Measurements from ENCODE around the gene FAM167B.
"Not testable (repeated sequence)": the region's sequence is repeated elsewhere in the genome, so short reads cannot be mapped to it uniquely, and the experiment has no call there.

The FAM167B gene

GRCh38 chr1:32265846-32266245, 18.8 kb downstream of the FAM167B start:
- no peak for DNase-seq

DNA sequence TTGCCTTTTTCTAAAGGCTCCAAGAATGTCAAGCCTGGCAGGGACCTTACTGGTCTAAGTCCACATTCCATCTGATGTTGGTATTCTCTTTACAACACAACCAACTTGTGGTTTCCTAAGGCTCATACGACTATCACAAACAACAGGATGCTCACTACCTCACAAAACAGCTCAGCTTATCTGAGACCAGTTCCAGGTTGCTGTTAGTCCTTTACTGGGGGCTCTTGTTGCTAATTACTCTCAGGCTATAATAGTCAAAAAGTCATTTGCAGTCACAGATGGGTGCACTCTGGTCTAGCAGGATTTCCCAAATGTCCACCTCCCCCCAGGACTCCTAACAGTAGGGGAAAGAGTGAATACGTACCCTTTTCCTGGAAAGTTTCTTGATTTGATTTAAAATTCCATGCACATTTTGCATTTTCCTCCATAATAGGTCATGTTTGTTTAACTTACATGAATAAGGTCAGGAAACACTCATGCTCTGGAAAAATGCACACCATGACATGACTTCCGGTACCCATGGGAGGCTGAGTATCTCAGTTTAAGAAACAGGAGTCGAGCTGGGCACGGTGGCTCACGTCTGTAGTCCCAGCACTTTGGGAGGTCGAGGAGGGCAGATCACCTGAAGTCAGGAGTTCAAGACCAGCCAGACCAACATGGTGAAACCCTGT, 20.0 kb downstream of the FAM167B start:
- DNase-seq: no peak

DNA sequence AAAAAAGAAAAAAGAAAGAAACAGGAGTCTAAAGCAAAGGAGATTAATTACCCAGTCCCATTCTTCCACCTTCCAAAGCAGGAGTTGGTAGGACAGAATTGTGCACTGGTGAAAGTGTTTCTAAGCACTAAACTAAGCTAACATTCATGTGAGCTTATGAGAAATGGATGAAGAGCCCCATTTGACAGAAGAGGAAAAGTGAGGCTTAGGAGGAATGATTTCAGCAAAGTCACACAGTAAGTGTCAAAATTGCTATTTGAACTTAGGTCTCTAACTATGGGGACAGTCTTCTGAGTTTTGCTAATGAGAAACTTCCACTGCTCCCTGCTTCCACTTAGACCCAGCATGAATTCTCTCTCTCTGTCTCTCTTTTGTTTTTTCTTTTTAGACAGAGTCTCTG, 22.7 kb downstream of the FAM167B start:
- DNase-seq: no peak

DNA sequence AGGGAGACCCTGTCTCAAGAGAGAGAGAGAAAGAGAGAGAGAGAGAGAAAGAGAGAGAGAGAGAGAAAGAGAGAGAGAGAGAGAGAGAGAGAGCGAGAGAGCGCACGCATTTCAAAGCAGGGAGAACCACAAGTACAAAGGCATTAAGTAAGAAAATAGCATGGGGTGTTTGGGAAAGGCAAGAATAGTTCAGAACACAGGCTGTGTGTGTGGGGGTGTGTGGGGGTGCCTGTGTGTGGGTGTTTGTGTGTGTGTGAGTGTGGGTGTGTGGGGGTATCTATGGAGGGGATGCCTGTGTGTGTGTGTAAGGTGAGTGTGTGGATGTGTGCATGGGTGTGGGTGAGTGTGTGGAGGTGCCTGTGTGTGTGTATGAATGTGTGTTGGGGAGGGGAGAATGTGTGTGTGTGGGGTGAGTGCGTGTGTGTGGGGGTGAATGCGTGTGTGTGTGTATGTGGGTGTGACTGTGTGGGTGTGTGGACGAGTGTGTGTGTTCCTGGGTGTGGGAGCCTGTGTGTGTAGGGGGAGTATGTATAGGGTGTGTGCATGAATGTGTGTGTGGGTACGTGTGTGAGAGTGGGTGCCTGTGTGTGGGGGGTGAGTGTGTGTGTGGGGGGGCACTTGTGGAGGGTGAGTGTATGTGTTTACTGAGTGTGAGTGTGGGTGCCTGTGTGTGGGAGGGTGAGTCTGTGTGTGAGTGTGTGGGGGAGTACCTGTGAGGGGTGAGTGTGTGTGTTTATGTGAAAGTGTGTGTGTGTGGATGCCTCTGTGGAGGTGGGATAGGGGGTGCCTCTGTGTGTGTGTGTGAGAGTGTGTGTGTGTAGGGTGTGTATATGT, 25.8 kb downstream of the FAM167B start:
- DNase-seq: no peak

DNA sequence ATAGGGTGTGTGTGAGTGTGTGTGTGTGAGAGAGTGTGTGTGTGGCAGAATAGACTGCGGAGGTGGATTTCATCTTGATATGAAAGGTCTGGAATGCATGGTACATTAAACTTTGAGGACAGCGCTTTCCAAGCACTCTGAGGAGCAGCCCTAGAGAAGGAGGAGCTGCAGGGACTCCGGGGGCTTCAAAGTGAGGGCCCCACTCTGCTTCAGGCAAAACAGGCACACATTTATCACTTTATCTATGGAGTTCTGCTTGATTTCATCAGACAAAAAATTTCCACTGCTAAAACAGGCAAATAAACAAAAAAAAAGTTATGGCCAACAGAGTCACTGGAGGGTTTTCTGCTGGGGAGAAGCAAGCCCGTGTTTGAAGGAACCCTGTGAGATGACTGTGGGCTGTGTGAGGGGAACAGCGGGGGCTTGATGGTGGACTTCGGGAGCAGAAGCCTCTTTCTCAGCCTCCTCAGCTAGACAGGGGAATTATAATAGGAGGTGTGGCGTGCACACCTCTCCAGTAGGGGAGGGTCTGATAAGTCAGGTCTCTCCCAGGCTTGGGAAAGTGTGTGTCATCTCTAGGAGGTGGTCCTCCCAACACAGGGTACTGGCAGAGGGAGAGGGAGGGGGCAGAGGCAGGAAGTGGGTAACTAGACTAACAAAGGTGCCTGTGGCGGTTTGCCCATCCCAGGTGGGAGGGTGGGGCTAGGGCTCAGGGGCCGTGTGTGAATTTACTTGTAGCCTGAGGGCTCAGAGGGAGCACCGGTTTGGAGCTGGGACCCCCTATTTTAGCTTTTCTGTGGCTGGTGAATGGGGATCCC, 26.6 kb downstream of the FAM167B start:
- DNase-seq: peak; percentile 82

DNA sequence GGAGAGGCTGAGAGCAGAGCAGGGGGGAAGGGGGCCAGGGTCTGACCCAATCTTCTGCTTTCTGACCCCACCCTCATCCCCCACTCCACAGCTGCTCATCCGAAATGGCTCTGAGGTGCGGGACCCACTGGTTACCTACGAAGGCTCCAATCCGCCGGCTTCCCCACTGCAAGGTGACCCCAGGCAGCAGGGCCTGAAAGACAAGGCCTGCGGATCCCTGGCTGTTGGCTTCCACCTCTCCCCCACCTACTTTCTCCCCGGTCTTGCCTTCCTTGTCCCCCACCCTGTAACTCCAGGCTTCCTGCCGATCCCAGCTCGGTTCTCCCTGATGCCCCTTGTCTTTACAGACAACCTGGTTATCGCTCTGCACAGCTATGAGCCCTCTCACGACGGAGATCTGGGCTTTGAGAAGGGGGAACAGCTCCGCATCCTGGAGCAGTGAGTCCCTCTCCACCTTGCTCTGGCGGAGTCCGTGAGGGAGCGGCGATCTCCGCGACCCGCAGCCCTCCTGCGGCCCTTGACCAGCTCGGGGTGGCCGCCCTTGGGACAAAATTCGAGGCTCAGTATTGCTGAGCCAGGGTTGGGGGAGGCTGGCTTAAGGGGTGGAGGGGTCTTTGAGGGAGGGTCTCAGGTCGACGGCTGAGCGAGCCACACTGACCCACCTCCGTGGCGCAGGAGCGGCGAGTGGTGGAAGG, 27.8 kb downstream of the FAM167B start:
- no peak for DNase-seq

DNA sequence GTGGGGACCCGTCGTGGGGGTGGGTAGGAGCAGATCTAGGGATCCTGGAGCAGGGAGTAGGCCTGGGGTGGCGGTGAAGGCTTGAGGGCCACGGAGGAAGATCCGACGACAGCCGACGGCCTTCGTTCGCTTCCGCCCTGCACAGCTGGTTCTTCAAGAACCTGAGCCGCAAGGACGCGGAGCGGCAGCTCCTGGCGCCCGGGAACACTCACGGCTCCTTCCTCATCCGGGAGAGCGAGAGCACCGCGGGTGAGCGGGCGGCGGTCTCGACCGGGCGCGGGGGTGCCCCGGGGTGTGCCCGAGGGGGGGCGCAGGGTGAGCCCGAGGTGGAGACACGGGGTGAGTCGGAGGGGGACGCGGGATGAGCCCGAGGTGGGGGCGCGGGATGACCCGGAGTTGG, 28.4 kb downstream of the FAM167B start:
- DNase-seq: no peak

- no peak for DNase-seq
These were observed 29.2 kb downstream of the FAM167B start for GRCh38 chr1:32276032-32276782.

GRCh38 chr1:32284777-32285176, 37.8 kb downstream of the FAM167B start:
- not testable (repeated sequence) for DNase-seq

DNA sequence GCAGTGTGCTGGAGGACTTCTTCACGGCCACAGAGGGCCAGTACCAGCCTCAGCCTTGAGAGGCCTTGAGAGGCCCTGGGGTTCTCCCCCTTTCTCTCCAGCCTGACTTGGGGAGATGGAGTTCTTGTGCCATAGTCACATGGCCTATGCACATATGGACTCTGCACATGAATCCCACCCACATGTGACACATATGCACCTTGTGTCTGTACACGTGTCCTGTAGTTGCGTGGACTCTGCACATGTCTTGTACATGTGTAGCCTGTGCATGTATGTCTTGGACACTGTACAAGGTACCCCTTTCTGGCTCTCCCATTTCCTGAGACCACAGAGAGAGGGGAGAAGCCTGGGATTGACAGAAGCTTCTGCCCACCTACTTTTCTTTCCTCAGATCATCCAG, 38.6 kb downstream of the FAM167B start:
- no peak for DNase-seq

GRCh38 chr1:32286763-32287162, 39.7 kb downstream of the FAM167B start:
- no peak for DNase-seq

DNA sequence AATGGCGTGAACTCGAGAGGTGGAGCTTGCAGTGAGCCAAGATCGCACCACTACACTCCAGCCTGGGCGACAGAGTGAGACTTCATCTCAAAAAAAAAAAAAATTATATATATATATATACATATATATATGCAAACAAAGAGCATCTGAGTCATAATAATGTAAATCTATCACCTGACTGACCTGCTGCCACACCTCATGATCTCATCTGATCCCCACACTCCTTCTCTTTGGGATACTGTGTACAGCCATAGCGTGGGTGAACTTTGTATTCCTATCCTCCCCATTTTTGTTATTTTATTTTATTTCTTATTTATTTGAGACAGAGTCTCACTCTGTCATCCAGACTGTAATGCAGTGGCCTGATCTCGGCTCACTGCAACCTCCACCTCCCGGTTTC, 42.2 kb downstream of the FAM167B start:
- DNase-seq: no peak

GRCh38 chr1:32291145-32291707, 44.2 kb downstream of the FAM167B start:
- no peak for DNase-seq

DNA sequence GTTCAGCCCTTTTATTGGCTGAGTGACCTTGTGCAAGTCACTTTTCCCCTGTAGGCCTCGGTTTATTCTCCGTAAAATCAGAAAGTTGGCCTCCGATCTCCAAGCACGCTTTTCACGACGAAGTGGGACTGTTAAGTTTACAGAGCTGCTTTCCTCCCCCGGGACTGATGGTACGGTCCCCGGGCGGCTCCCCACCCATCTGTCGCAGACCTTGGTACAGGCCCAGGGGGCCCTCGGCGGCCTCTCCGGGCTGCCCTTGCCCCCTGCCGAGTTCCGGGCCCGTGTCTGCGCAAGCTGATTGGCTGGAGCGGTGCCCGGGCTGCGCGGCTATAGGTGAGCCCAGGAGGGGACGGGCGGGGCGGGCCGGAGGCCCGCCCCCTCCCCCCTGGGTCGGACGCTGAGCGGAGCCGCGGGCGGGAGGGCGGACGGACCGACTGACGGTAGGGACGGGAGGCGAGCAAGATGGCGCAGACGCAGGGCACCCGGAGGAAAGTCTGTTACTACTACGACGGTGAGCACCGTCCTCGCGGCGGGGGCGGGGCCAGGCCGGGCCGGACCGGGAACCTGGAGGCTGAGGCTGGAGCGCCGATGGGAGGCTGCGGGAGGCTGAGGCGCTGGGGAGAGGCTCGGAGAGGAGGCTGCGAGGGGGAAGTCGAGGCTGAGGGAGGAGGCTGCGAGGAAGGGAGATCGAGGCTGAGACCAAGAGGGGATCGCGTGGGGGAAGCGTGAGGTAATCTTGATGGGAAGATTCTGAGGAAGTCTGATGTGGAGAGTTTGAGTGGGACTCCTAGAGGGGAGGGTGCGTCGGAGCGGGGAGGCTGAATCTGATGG, 44.9 kb downstream of the FAM167B start, which contains the start of gene HDAC1:
Gene HDAC1, plus strand, starts transcription at position 376 of the 831 bp plus-strand sequence. Its CDS starts 87 bp downstream, at position 463.
- peak; percentile 78 for DNase-seq

- DNase-seq: not testable (repeated sequence)
These were observed 51.2 kb downstream of the FAM167B start for GRCh38 chr1:32298211-32298610.

Data from NCI-H1436 treated with DMSO at 0.1 percent for 48 hours (cell line).